RWPE1 (cell line): Measurements from ENCODE around the gene CCDC78.

Source experiments
- CTCF ChIA-PET: fragments of 350-600 bp; sonication (Branson Sonifier 250); formaldehyde crosslinking; extraction: SDS; loops from one replicate; lab custom pipeline; 2021; lab: Yijun Ruan, JAX
- POLR2A ChIA-PET: fragments of 400-600 bp; formaldehyde crosslinking; extraction: SDS; loops from one replicate; lab custom pipeline; 2020; ENCODE audit warnings: antibody characterized with exemption; ENCODE audit not compliant: low non-redundant PET; lab: Yijun Ruan, JAX
- DNase-seq: peaks from one replicate; pipeline ENCODE4 v3.0.0; 2012; ENCODE audit warnings: low spot score
- H3K27ac ChIP-seq: fragments of 450-650 bp; 2 replicates; pipeline ENCODE4 v1.5.1; 2017
- TF ChIP-seq, protein P1 (sequence below): fragments of 450-650 bp; conservative IDR thresholded peaks from 2 replicates; pipeline ENCODE4 v1.5.1; 2017; ENCODE audit warnings: low read depth, mild to moderate bottlenecking

The CCDC78 gene

DNA sequence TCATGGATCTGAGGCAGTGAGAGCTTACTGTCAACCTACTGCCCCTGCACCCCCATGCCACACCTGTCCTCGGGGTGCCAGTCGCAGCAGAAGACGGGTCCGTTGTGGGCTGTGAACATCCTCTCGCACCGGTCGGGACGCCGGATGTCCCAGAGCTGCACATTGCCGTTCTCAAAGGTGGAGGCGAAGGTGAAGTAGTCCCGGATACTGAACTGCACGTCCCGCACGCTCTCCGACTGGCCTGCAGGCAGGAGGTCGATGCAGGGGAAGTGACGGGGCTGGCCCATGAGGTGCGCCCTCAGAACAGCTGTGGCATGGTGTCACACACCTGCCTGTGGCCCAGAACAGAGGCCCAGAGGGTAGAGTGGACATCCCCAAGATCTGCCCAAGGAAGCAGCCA is 38.7 kb downstream of the CCDC78 start:
- CTCF ChIA-PET, result interaction anchor here (0.6 to 1.1 kb wide), 2 partner anchors 14 to 20 kb away, joined by 3 read pairs; partner anchors contain the start of gene RHOT2
- DNase-seq, result no peak

DNA sequence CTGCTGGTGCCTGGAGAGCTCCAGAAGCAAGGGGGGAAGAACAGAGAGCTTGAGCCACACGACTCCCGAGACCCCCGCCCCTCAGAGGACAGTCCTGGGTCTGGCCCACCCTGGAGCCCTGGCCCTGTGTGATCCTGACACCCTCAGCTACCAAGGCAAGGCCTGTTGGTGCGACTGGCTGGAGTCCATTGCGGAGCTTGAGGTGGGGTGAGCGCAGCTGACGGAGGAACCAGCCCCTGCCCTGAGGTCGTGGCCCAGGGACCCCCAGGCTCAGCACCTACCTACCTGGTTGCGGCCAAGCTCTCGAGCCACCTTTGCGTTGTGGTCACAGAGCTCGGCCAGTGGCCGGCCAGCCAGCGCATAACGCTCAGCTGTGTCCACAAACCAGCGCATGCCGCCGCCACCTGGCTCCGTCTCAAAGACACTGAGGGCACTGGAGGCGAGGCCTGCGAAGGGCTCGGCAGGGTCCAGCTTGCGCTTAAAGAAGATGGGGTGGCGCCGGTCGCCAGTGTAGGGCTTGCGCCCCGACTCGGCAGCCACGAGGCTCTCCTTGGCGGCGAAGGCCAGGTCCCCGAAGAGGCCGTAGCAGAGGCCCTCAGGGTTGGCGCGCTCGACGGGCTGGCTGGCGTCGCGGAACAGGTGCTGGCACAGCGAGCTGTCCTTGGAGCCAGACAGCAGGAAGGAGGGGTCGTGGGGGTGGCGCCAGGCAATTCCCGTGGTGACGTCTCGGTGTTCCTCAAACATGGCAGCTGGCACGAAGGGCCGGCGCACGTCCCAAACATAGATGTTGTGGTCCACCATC is 39.6 kb downstream of the CCDC78 start:
- ChIA-PET POLR2A (no interaction called here), CTCF (interaction anchor here (0.5 to 1.1 kb wide), 3 partner anchors 11 to 19 kb away, joined by 3 read pairs; partner anchors contain the start of gene RHOT2)
- DNase-seq, result no peak
- peak overlapping the region; percentile 94 for H3K27ac ChIP-seq
- TF ChIP-seq, protein P1, sequence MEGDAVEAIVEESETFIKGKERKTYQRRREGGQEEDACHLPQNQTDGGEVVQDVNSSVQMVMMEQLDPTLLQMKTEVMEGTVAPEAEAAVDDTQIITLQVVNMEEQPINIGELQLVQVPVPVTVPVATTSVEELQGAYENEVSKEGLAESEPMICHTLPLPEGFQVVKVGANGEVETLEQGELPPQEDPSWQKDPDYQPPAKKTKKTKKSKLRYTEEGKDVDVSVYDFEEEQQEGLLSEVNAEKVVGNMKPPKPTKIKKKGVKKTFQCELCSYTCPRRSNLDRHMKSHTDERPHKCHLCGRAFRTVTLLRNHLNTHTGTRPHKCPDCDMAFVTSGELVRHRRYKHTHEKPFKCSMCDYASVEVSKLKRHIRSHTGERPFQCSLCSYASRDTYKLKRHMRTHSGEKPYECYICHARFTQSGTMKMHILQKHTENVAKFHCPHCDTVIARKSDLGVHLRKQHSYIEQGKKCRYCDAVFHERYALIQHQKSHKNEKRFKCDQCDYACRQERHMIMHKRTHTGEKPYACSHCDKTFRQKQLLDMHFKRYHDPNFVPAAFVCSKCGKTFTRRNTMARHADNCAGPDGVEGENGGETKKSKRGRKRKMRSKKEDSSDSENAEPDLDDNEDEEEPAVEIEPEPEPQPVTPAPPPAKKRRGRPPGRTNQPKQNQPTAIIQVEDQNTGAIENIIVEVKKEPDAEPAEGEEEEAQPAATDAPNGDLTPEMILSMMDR, result no peak

More for the DNA sequence above, 38.7 kb downstream of the CCDC78 start:
- POLR2A ChIA-PET, result no interaction called here
- H3K27ac ChIP-seq, result peak overlapping the region; percentile 84
- TF ChIP-seq, protein P1, result no peak

DNA sequence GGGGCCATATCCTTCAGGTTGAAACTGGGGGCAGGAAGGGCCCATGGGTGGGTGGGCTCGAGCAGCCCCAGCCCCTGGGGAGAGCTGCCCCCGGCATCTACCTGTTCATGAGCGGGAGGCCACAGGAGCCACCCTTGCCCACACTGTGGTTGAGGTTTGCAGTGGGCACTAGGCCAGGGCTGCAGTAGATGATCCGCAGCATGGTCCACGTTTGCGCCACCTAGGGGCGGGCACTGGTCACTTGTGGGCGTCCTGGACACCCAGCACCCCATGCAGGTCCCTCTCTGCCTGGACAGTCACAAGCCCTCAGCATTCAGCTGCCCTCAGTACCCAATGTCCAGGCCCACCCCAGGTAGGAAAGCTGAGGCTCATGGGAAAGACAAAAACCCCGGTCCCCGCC is 40.3 kb downstream of the CCDC78 start:
- TF ChIP-seq, protein P1, result peak; percentile 61
- H3K27ac ChIP-seq, result peak overlapping the region; percentile 94
- CTCF ChIA-PET, result interaction anchor here (0.5 to 0.7 kb wide), 2 partner anchors 12 to 14 kb away, joined by 3 read pairs; no protein-coding TSS in a partner anchor
- POLR2A ChIA-PET, result no interaction called here
- no peak for DNase-seq

DNA sequence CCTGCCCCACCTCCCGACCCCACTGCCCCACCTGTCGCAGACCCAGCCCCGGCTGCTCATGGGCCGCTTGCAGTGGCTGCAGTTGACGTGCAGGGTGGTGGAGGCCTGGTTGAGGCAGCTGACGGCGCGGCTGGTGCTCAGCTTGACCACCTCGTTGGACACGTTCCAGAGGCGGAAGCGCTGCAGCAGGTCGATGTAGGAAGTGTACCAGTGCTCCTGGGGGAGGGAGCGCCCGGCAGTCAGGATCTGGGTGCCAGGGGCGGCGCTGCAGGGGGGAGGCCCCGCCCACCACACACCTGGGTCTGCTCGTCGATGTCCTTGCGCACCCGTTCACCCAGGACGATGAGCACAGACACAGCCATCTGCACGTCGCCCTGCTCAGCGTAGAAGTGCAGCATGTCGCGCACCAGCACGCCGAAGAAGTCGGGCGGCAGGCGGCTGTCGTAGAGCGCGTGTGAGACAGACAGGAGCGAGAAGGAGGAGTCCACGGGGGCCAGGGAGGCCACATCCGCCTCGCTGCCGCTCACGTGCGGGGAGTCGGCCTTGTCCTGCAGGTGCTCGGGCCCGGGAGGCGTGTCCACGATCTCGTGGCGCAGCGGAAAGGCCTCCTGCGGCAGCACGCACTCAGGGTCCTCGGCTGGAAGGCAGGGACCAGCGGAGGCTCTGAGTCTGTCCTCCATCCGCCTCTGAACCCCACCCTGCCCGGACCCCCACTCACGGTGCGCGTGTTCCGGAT is 41.1 kb downstream of the CCDC78 start:
- TF ChIP-seq, protein P1, result no peak
- H3K27ac ChIP-seq, result peak overlapping the region; percentile 94
- ChIA-PET POLR2A (no interaction called here), CTCF (interaction anchor here (0.7 to 1.6 kb wide), 3 partner anchors 14 to 93 kb away, joined by 3 to 5 read pairs (median 3); partner anchors contain the start of gene METRN)
- no peak for DNase-seq

DNA sequence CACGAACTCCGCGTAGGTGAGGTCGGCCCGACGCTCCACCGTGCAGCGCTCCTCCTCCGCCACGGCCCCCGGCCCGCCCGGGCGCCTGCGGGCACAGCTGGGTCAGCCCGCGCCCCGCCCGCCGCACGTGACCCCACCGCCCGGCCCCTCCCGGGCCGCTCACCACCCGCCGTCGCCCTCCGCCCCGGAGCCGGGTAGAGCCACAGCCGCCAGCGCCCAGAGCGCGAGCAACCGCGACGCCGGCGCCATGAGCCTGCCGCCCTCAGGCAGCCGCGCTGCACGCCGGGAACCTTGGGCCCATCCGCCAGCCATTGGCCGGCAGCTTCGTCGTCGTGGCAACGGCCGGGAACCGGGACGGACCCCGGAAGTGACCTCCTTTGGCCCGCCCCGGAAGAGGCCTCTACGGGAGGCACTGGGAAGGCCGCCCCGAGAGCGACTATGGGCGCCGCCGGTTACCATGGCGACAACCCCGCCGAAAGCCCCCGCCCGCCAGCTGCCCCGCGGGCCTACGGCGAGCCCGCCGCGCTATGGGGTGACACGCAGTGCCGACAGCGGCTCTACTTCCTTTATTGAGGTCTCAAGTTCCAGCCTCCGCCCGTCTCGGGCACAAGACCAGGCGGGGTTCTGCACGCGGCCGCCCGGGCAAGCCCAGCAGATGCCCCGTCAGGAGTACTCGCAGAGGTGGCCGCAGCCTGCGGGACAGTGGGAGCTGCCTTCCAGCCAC is 42.0 kb downstream of the CCDC78 start, which contains the start of gene JMJD8:
Gene JMJD8 (minus strand): TSS at position 264 of the 724 bp plus-strand sequence. CDS start 15 bp downstream, at position 249.
- peak within 1 kb of the TSS; percentile 94 for H3K27ac ChIP-seq
- peak; percentile 85 for DNase-seq
- ChIA-PET POLR2A (interaction anchor here (0.6 to 1.2 kb wide), 3 partner anchors 11 to 612 kb away, joined by 3 to 5 read pairs (median 5); no protein-coding TSS in a partner anchor), CTCF (interaction anchor here (0.6 to 1.6 kb wide), 3 partner anchors 31 to 92 kb away, joined by 3 to 5 read pairs (median 3); partner anchors contain the start of gene METRN)
- TF ChIP-seq, protein P1, result no peak
